COLO668 (cell line): ENCODE measurements around the gene EXOC4.

Experiments used
- DNase-seq: peaks from one replicate; lab custom pipeline; 2025; ENCODE audit not compliant: unreplicated experiment; lab: John Stamatoyannopoulos, UW

EXOC4 gene

DNA sequence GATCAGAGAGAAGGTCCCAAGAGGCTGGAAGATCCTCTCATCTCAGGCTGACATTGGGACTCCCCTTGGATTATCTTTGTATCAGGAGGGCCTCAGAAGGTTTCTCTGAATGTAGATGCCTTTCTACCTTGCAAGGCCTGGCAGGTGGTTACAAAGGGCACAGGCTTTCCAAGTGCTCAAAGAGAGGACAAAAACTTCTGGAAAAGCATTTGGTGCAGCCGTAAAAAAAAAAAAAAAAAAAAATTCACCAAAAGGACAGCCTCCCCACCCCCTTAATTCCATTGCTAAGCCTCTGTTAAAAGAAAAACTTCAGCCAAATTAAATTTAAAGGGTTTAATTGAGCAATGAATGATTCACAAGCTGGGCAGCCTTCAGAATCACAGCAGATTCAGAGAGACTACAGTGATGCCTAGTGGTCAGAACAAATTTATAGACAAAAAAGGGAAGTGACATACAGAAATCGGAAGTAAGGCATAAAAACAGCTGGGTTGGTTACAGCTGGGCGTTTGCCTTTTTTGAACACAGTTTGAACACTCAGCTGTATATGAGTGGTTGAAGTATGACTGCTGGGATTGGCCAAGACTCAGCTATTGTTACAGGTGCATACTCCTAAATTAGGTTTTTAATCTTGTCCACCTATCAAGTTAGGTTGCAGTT, 831.7 kb downstream of the EXOC4 start:
- DNase-seq, result no peak

DNA sequence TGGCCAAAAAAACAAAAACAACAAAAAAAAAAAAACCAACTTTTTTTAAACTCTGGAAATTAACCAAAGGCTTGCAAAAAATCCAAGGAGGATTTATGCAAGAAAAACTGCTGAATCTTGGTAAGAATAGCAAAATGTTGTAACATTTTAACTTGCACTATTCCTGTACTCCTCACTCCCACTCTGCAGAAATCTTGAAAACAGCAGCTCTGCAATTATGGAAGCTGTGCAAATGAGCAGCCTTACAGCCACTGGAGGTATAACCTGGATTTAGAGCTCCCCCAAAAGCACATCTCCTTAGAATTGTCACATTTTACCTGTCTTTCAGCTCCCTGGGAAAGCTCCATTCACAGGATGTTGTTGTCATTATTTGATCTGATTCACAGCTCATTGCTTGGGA, 832.4 kb downstream of the EXOC4 start:
- DNase-seq, result no peak

DNA sequence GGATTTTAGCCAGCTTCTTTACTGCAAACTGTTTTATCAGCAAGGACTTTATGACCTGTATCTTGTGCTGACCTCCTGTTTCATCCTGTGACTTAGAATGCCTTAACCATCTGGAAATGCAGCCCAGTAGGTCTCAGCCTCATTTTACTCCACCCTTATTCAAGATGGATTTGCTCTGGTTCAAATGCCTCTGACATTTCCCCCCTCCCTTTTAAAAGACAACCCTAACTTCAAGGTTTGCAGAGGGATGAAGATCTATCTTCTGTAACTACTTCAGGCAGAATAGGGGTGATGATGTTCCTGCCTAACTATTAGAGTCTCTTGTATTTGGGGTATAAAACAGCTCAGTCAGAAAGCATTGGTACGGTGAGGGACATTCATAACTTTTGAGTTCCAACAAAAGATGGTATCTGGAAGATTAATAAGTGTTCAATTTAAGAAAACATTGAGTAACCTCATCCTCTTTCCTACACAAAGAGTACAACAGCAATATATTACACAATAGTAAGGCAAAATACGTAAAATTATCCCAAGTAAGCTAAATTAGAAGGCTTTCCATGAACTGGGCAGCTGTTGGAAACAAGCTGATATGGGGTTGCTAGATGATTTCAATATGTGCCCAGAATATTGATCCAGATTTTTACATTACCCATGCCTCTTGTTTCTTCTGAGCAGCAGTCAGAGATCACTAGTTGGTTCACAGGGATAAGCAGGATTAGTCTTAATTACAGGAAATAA, 834.3 kb downstream of the EXOC4 start:
- DNase-seq, result no peak

DNA sequence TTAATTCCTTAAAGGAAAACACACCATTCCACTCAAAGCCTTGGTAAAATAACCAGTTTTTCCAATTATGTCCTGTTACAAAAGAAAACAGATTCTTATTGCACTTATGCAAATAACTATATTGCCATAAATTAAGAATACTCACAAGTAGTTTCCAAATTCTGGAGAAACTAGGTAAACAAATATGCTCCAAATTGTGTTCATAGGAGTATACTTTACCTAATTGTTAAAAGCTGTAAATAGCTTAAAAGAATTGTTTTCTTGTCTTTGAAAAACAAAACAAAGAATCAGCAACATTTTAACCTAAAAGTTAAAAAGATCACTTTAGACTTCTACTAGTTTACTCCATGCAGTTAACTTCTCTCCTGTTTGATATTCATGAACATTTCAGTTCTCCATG, 835.3 kb downstream of the EXOC4 start:
- no peak for DNase-seq

DNA sequence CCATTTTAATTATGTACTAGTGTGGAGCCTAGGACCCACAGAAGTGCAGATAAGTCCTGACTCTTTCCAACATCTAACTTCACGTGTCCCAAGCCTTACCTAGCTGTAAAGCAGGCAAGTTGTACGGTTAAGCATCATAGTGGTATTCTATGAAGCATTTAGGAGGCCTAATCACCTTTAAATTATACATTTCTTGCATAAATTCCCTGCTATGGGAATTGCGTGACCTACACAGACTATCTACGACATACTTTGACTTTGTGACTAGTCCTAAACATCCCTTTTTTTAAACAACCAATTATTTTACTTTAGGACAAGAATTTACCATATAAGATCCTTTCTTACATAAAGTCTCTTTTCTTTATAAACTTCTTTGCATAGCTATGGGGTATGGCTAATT, 836.6 kb downstream of the EXOC4 start:
- no peak for DNase-seq

DNA sequence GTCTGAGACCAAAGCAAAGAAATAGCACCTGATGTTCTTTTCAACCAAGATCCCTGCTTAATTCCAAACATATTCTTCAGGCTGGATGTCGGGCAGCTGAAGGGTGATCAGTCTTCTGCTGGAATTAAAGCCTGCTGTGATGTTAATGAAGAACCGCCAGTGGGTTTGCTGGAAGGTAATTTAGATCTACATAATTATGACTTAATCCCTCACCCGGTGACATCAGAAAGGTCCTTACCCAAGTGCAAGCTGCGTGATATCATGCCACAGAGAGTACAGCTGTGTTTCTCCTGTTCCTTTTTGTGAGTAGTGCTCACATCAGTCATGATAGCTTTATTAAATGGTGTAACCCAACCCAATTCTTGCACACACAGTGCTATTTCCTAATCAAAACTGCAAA, 845.2 kb downstream of the EXOC4 start:
- no peak for DNase-seq

DNA sequence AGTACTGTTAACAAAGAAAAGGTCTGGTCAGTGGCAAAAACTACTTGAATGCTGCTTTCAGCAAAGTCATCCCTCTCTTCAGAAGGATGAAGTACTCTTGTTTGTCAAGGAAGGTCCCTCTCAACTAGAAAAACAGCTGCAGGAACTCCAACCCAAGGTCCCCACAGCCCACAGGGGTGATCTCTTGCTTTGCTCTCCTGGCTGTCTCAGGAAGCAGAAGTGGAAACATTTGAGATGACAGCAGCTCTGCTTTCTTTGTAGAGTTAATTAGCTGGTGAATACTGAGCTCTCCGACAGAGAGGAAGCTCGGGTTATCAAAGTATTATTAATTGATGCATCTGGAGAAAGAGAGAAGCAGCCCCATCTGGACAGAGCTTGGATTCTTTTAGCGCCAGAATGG, 848.8 kb downstream of the EXOC4 start:
- DNase-seq, result no peak

DNA sequence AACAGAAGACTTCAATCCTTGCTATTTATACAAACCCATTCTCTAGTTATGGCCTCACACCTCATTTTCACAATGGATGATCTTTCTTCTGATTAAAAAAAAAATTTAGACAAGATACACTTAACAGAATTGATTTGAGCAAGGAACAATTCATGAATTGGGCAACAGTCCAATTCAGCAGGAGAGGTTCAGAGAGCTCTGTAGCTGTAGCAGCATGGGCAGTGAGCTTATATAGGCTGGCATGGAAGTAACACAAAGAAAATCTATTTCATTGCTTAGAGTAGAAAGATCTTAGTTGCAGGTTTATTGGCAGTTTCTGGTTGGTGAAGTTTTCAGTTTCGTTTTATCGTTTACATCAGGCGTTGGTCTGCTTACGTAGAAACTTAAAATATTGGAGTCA, 851.3 kb downstream of the EXOC4 start:
- DNase-seq, result no peak

DNA sequence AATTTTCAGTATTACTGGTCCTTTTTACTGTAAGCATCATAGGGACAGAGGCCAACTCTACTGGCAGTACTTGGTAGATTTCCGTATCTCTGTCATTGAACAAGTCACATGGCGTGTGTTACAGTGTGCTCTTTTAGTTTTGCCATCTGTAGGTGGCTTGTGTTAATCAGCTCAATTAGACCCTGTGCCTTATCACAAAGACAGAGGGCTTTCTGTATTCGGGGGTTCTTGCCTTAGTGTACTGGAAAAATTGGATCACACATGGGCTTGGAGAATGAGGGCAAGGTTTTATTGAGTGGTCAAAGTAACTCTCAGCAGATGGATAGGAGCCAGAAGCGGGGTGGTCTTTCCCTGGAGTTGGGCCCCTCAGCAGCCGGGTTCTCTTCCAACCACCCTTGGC, 853.0 kb downstream of the EXOC4 start:
- no peak for DNase-seq

DNA sequence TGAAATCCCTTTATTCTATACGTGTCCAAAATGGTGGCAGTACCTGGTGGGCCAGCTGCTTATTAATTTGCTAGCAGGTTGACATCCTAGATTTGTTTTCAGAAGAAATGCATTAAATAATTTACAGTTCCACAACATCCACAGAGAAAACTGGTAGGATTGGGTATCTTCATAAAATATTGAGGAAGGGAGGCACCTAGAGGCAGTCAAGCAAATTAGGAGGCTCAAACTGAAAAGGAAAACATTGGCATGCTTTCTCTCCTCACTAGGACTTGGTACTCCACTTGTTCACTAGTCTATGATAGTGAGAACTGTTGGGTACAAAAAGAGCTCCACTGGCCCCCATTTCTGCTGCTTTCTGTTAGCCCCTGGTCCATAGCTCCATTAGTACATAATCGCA, 855.9 kb downstream of the EXOC4 start:
- DNase-seq, result no peak

DNA sequence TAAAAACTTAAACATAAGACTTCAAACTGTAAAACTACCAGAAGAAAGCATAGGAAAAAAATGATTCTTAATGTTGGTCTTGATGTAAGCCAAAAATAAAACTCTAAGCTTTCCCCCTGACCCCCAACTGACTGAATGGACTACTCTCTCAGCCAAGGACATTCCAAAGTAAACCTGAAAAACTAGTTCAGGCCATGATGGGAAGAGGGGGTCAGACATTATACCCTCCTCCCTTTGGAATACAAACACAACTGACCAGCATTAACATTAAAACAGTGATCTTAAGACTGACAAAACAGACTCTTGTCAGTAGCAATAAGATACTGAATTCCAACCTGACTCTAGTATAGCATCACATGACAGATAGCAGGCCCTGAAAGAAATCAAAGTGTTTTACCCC, 860.8 kb downstream of the EXOC4 start:
- no peak for DNase-seq

DNA sequence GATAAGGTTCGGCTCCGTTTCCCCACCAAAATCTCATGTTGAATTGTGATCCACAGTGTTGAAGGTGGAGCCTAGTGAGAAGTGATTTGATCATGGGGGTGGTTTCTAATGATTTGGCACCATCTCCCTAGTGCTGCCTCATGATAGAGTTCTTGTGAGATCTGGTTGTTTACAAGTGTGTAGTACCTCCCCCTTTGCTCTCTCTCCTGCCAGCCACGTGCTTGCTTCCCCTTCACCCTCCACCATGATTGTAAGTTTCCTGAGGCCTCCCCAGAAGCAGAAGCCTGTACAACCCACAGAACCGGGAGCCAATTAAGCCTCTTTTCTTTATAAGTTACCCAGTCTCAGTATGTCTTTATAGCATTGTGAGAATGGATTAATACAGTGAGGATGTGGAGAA, 862.1 kb downstream of the EXOC4 start:
- no peak for DNase-seq
